RKO (cell line): ENCODE data around the gene TNS4.
"Not testable (repeated sequence)": the region's sequence is repeated elsewhere in the genome, so short reads cannot be mapped to it uniquely, and the experiment has no call there.

Experiments
- DNase-seq: peaks from one replicate; pipeline ENCODE4 v3.0.0-alpha.2; 2016; ENCODE audit warnings: low spot score

TNS4 gene, protein sequence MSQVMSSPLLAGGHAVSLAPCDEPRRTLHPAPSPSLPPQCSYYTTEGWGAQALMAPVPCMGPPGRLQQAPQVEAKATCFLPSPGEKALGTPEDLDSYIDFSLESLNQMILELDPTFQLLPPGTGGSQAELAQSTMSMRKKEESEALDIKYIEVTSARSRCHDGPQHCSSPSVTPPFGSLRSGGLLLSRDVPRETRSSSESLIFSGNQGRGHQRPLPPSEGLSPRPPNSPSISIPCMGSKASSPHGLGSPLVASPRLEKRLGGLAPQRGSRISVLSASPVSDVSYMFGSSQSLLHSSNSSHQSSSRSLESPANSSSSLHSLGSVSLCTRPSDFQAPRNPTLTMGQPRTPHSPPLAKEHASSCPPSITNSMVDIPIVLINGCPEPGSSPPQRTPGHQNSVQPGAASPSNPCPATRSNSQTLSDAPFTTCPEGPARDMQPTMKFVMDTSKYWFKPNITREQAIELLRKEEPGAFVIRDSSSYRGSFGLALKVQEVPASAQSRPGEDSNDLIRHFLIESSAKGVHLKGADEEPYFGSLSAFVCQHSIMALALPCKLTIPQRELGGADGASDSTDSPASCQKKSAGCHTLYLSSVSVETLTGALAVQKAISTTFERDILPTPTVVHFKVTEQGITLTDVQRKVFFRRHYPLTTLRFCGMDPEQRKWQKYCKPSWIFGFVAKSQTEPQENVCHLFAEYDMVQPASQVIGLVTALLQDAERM

DNA sequence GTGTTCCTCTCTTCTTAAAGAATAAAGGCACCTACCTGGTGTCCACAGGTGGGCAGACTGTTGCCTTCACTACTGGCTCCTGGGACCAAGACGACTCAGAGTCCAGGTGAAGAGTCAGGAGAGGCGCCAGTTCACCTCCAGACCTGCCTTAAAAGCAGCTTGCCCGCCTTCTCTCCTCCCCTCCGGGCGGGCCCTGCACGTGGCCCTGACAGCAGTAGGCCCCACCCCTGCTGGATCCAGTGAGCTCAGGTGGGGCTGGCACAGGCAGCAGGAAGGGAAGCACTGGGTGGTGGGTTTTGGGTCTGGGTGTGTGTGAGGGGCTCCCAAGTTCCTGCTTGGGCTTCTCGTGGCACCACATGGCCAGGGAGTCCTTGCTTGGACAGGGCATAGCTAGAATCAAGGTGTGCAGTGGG lies at the start of gene TNS4:
Gene TNS4 (minus strand): TSS at position 125 of the 413 bp plus-strand sequence. CDS start 5,198 bp downstream, outside the sequence.
- DNase-seq: no peak

DNA sequence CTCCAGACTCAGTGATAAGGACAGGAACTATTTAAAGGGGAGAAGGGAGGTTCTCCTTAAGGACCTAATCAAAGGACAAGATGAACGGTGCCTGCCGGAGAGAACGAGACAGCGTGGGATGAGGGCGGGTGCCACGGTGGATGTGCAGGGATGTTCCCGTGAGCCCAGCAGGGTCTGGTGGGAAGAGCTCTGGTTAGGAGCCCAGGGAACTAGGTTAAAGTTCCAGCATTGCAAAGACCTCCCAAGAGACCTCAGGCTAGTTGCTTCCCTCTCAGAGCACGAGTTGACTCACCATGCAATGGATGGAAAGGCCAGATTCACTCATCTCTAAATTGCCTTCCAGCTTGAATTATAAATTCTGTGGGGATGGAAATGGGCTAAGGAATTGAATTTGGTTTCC lies 49.2 kb upstream of the TNS4 start:
- no peak for DNase-seq

DNA sequence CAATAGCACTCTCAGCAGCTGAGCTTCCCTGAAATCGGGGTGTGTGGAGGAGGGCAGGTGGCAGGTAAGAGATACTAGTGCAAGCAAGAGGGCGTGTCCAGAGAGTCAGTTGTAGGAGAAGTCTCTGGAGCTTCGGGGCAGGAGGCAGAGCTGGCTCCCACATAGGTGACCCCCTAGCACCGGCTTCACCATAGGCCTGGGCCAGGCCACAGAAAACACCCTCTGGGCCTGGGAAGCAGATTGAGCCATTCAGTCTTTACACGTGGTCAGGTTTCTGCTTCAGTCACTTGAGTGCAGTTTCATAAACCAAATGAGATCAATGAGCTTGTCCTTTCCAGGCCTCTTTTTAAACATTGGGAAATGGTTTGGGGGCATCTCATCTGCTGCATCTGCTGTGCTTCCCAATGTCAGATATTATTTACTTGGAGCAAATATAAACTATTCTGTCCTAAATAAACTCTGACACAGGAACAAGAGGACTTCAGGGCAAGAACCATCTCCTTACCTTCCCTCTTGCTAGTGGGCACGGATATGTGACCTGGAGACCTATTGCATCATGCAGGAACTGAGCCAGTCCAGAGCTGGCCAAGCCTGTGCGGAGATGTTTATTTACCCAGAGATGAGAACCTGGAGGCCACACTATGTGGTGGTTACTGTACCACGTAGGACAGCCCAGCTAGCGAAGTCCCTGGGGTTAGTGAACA lies 47.7 kb upstream of the TNS4 start:
- no peak for DNase-seq

DNA sequence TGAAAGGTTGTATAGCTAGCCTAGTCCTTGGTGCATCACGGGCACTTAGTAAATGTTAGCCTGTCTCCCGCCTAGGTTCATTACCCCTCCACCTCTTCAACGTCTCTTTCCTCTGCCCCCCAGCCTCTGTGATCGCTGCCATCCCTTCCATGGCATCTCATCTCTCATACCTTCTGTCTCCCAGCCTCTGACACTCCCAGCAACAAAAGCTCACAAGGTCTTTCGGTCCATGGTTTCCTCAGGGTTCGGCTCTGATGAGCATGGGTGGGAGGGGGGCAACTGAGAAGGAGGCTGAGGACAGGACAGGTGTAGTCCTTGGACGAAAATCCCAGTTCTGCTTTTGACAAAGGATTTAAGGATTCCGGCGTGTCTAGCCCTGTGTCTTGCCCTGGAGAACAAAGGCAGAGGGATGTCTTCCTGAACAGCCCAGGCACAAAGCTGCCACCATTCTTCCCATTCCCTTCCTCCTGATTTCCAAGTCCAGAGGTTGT lies 47.1 kb upstream of the TNS4 start:
- no peak for DNase-seq

DNA sequence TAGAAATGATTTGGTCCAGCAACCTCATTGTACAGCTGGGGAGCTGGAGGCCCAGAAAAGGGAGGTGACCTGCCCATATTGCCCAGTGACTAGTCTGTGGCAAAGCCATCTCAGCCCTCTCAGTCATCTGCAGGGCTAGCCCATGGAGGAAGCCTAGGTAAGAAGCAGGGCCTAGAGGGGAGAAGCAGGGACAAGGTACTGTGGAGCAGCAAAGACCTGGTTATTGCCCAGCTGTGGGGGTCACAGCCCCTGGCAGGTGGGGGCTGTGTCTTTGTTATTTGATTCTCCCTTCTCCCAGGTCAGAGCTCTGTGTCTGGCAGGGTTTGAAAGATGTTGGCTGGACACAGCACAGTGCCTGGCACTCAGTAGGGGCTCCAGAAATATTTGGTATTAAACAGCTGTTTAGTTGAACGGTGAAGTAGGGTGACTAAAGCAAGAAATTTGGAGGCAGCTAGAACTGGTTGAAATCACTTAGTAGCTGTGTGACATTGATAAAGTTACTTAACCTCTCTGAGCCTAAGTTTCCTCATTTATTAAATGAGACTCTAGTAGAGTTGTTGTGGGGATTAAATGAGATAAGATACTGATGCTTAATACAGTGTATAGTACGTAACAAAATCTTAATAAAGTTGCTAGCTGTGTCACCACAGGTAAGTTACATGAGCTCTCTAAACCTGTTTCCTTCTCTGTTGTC lies 46.5 kb upstream of the TNS4 start:
- no peak for DNase-seq

DNA sequence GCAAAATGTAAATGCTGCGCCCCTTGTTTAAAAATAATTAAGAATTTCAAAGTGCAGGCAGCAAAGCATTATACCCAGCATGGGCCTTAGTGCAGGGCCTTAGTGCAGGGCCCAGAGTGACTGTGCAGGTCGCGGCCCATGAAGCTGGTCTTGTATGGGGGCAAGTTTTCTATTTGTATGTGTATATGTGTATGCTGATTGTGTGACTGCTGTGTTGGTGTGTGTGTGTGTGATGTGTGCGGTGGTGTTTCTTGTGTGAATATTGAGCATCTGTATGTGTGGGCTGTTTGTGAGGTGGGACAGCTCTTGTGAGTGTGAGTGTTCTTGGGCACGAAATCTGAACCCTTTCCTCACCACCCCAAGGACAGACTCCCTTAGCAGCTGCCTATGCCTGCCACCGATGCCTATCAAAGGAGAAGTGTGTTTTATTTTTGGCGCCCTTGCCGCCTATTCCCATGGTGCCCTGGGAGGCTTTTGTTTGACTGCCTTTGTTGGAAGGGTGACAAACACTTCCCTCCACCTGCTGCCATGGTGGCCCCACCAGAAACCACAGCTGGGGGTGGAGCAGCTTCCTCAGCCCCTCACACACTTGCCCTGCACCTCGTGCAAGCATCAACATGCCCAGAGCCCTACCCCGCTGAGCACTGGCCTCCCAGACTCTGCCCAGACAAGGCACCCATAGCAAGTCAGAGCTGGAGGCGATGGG lies 45.8 kb upstream of the TNS4 start:
- DNase-seq: no peak

DNA sequence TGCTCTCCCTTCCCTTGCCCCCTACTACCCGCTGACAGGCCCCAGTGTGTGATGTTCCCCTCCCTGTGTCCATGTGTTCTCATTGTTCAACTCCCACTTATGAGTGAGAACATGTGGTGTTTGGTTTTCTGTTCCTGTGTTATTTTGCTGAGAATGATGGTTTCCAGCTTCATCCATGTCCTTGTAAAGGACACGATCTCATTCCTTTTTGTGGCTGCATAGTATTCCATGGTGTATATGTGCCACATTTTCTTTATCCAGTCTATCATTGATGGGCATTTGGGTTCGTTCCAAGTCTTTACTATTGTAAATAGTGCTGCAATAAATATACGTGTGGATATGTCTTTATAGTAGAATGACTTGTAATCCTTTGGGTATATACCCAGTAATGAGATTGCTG lies 45.1 kb upstream of the TNS4 start:
- not testable (repeated sequence) for DNase-seq

DNA sequence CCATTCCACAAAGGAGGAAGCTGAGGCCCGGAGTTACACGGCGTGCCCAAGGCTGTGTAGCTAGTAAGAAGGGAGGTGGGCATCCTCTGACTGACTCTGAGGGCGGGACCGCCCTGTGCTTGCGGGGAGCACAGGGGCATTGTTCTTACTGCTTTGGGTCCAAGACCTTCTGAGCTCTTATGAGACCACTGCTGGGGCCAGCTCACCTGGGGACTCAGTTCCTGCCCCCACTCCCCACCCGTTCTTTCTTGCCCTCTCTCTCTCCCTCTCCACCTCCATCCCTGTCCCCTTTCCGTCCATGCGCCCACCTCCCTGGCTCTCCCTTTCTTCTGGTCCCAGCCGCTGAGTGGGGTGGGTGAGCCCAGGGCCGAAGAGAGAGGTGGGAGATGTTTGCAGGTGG lies 44.2 kb upstream of the TNS4 start:
- no peak for DNase-seq

DNA sequence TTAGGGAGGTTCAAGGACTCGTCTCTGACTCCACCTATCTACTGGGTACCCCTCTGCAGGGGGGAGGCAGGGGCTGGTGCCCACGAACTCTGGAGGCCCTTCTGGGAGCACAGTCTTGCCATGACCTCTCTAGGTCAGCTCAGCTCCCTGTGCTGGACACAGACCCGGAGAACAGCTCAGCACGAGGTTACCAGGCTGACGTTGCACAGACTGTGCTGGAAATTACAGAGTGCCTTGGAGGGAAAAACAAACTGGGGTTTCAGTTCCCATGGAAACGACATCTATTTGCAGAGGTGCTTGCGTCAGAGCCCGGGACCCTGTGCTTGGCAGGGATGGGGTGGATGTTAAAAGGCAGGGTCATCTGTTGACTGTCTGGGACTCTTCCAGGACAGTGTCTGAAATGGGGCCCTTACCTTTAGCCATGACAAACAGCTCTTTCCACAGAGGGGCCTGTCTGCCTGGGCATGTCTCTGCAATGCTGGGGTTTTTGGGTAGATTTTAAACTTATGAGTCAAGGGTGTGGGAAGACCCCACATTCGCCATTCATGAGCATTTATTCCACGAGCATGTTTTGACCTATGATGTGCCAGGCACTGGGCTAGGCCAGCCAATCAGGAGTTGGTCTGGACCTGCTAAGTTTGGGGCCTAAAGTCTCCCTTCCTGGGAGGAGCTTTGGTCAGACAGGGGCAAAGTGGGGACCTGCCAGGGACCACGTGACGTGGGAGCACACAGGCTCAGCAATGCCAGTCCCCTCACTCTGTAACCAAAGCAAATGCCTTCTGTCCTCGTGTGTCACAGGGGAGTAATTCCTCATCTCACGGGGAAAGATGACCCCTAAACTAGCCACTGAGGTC lies 41.4 kb upstream of the TNS4 start:
- no peak for DNase-seq

DNA sequence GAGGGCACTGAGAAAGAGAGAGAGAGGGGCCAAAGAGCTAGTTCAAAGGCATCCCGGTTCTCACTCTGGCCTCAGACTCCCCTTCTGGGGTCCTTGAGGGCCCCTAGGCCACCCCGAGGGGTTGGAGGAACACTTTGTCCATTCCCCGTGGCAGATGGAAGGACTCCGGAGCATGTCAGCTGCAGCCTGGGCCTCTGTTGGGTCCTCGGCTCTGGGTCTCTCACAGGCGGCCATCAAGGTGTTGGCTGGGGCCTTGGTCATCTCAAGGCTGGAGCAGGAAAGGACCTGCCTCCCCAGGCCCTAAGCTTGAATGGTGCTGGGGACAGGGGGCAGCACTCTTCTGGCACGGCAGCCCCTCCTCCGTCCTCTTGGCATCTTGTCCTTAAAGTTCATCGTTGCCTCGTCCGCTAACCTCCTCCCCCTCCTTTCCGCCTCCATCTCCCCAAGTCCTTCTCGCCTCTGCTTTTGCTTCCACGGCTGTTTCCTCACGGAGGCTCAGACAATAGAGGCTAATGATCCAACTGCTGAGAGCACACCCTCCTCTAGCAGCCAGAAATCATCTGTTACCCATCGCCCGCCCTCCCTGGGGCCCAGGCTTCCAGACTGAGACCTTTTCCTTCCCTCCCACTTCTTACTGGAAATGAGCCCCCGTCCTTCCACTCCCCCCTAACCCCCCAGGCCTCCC lies 40.6 kb upstream of the TNS4 start:
- DNase-seq: no peak

DNA sequence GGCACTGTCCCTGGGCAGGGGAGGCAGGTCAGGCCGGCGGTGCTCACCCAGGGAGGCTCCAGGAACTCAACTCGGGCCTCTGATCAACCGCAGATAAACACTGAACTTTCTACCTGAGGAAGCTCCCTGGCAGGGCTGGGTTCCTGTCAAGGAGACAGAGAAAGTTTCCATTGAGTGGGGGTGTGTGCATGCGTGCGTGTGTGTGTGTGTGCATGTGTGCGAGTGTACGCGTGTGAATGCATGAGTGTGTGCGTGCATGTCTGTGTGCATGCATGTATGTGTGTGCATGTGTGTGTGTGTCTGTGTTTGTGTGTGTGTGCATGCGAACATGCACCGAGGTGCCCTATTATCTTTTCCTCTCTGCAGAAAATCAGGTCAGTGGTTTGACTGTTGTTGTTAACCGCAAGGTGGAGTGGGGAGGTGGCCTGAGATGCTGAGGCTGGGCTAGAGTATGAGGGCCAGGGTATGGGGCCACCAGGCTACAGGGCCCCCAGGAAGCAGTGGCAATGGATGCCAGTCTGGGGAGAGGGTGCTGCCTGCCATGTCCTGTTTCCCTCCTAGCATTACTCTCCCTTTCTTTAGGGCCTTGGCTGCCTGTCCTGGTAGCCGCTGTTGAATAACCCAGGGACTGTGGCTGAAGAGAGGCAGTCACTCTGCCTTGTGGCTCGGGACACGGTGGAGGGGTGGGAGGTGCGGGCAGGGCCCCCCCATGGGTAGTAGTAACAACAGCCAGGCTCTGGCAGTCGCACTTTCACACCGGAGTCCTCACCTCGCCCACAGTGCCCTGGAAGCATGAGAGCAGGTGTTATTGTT lies 39.8 kb upstream of the TNS4 start:
- no peak for DNase-seq

DNA sequence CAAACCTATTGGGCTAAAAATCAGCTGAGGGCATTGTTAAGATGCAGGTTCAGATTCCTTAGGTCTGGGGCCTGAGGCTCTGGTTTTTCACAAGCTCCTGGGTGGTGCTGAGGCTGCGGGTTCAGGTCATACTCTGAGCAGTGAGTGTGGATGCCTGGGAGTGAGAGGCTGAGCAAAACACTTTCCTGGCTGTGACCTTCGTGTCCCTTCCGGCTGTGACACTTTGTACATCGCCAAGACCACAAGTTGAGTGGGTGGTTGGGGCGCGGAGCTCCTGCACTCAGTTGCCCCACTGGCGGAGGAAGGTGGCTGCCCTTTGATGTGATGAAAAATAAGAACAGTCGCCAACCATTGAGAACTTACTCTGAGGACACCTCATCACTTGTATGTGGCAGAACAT lies 39.0 kb upstream of the TNS4 start:
- no peak for DNase-seq

DNA sequence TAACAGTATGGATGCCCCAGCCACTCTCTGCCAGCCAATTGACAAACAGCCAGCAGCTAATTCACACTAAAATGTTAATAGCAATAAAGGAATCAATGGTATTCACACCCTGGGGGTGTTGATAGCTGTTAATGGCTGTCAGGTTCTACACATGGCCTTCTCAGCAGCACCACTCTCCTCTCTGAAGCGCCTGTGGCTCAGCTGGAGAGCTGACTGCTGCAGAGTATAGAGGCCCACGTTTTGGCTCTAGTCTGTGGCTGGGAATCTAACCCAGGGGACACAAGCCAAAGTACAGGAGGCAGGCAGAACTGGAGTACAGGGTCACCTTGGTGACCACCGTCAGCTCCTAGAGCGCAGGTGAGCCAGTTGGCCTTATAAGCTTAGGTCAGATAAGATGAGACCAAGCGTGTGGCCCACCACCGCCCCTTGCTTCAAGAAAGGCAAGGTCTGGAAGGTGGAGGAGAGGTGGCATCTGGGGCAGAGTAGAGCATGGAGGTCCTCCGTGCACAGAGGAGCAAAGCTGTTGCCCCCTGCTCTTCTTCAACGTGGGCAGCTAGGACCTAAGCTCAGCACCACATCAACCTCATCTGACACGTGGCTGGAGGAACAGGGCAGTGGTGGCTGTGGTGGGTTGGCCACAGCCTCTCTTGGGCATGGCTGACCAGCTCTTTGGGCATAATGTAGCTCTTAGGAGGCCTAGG lies 38.4 kb upstream of the TNS4 start:
- DNase-seq: no peak

DNA sequence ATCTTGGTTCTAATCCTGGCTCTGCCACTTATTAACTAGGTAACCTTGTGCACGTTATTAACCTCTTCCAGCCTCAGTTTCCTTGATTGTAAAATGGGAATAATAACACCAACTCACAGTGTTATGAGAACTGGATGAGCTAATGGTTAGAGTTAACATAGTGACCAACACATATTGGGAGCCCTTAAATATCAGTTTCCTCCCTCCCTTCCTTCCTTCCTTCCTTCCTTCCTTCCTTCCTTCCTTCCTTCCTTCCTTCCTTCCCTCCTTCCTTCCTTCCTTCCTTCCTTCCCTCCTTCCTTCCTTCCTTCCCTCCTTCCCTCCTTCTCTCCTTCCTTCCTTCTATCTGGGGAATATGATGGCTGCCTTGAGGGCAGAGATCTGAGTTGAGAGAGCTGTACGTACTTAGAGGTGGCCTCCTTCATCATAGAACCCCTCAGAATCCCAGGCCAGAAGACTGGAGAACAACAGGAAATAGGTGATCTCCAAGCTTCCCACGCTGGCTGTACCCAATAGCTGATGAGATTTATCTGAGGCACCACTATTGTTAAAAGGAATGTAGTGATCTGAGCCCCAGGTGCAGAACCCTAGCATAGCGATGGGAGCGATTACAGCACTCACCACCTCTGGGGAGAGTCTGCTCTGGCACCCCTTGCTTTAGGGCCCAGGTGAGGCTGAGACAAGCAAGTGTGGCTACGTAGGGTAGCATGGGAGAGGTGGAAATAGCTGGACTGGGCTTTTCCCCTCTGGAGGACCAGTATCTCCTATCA lies 37.7 kb upstream of the TNS4 start:
- DNase-seq: no peak

DNA sequence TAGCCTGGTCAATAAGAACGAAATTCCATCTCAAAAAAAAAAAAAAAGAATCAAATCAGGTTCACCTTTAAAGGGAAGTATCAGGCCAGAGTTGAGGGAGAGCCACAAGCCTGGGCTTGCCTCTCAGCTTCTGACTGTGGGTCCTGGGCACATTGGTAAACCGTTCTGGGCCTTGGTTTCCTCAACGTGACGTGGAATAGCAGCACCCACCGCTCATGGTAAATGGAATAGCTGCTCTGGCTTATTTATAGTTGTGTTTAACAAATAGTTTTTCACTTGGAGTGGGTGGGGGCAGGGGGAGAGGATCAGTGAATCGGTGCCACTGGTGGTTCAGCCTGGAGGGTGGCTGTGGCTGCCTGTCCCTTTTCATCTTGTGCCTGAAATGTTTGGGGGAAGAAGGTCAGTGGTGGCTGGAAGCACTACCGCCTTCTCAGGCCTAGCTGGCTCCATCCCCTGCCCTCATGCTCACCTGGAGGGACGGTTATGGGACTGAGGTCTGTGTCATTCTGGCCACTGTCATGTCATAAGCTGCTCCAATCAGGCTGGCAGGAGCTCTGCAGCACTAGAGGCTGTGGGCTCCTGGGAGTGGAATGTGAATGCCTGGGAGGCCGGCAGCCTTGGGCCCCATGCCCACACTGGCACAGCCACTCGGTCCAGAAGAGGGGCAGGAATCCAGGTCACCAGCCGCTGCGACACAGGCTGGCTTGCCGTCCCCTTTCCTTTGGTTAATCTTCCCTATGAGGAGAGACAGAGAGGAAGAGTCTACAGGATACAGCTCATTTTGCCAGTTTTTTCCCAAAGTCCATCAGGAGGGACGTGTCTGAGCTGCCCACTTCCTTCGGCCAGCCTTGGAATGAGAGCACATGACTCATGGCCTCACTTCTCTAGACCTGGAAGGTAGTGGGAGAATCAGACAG lies 36.9 kb upstream of the TNS4 start:
- no peak for DNase-seq
